Panc1 (cell line): ENCODE data around the gene AFF3. TPM values are rescaled to one million over a fixed set of nuclear protein-coding genes. Genes with fewer than 3 reads are reported as not detected.

Experiments
- ATAC-seq: fragments of 200-7000 bp; cut with Tn5 transposase; 2 replicates; pipeline ENCODE4 v1.9.1; 2020; ENCODE audit warnings: mild to moderate bottlenecking, moderate library complexity
- BruUV-seq: library from RNA; stranded (reverse); fragments of 400-500 nt; replicated peaks from 2 replicates; lab custom pipeline; 2021; lab: Mats Ljungman, UMichigan
- CTCF ChIA-PET: fragments of 300-600 bp; sonication (Branson Sonifier 250); formaldehyde crosslinking; loops from one replicate; lab custom pipeline; 2022; ENCODE audit warnings: antibody characterized with exemption; lab: Charles Lee
- POLR2A ChIA-PET: fragments of 300-600 bp; sonication (Branson Sonifier 250); formaldehyde crosslinking; loops from one replicate; lab custom pipeline; 2022; ENCODE audit warnings: antibody characterized with exemption; lab: Charles Lee
- DNase-seq: peaks from one replicate; pipeline ENCODE4 v3.0.0-alpha.2; 2010; ENCODE audit warnings: low read depth, low spot score
- H3K27ac ChIP-seq: 2 replicates; pipeline ENCODE4 v1.5.1; 2011; ENCODE audit warnings: mild to moderate bottlenecking, low read length, inconsistent platforms
- H3K27me3 ChIP-seq: fragments of 200-500 bp; sonication (Bioruptor generic); 2 replicates; pipeline ENCODE4 v1.6.0; 2014; ENCODE audit warnings: low read length, inconsistent platforms; ENCODE audit not compliant: control insufficient read depth, insufficient read depth
- H3K36me3 ChIP-seq: fragments of 200-500 bp; sonication (Bioruptor generic); 2 replicates; pipeline ENCODE4 v1.5.1; 2014; ENCODE audit warnings: inconsistent platforms, mild to moderate bottlenecking, low read length, moderate library complexity; ENCODE audit not compliant: control insufficient read depth, insufficient read depth
- H3K4me1 ChIP-seq: 2 replicates; pipeline ENCODE4 v1.5.1; 2011; ENCODE audit warnings: inconsistent platforms, mild to moderate bottlenecking, low read length, moderate library complexity; ENCODE audit not compliant: control insufficient read depth, insufficient read depth
- H3K4me3 ChIP-seq, 2 experiments: 2 replicates each; pipeline ENCODE4 v1.5.1; 2011 to 2012; ENCODE audit warnings: low read depth in 2 of 2, low read length in 2 of 2, mild to moderate bottlenecking in 2 of 2, inconsistent platforms in 1 of 2, moderate library complexity in 1 of 2
- H3K9me3 ChIP-seq: fragments of 200-500 bp; sonication (Bioruptor generic); 2 replicates; pipeline ENCODE4 v1.5.1; 2014; ENCODE audit warnings: low read depth, mild to moderate bottlenecking, inconsistent platforms, low read length, moderate library complexity; ENCODE audit not compliant: control insufficient read depth, insufficient read depth
- POLR2AphosphoS5 ChIP-seq: IDR thresholded peaks from 2 replicates; pipeline ENCODE4 v1.6.1; 2012; ENCODE audit warnings: mild to moderate bottlenecking, low read depth, low read length, moderate library complexity
- SIN3A ChIP-seq: IDR thresholded peaks from 2 replicates; pipeline ENCODE4 v1.6.1; 2012; ENCODE audit warnings: low read depth, mild to moderate bottlenecking, low read length, moderate library complexity, borderline replicate concordance; ENCODE audit not compliant: insufficient read depth
- TCF7L2 ChIP-seq: IDR thresholded peaks from 2 replicates; pipeline ENCODE4 v1.6.1; 2011; ENCODE audit warnings: mild to moderate bottlenecking, low read depth, low read length, inconsistent platforms
- in situ Hi-C: cut with HindIII; loops from 2 replicates; pipeline ENCODE4 v1.10.0; 2016; ENCODE audit warnings: low sequenced_read_pairs, low pct_unique_long_range_greater_than_20kb
- intact Hi-C: fragments of 100-400 bp; cut with micrococcal nuclease; formaldehyde crosslinking; loops from one replicate; pipeline ENCODE4 v1.10.0; 2022; ENCODE audit not compliant: unreplicated experiment
- total RNA-seq: library from RNA; stranded (reverse); gene quantifications from one replicate; pipeline ENCODE4 v1.2.1, GENCODE V29; 2021; ENCODE audit not compliant: unreplicated experiment
- TF ChIP-seq, protein P1 (sequence below), 2 experiments: IDR thresholded peaks; 2 replicates each; pipeline ENCODE4 v1.6.1; 2011 to 2012; ENCODE audit warnings: low read depth in 2 of 2, control low read depth in 1 of 2, low read length in 1 of 2, mild to moderate bottlenecking in 1 of 2, moderate library complexity in 1 of 2; ENCODE audit not compliant: insufficient read depth in 1 of 2
- TF ChIP-seq, protein P2 (sequence below): fragments of 450-650 bp; IDR thresholded peaks from 2 replicates; pipeline ENCODE4 v1.5.1; 2017; ENCODE audit warnings: mild to moderate bottlenecking

AFF3 gene
- total RNA-seq, 1 experiment from 2014 or later = 2.2 TPM

DNA sequence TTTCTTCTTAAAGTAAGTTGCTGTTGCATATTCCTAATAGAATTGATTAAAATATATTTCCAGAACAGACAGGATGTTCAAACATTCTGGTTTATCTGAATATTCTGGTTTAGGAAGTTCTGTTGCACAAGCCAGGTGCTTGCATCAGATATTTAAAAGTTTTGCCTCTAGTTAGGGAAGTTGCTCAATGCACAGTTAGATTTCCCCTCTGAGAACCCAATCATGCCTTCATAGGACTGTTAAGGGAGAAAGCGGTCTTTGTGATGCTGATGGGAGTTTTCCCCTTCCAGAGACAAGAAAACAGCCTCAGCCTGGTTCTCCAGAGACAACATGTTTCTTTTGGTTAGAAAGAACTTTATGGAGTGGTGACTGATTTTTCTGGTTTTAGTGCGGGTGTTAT is 587.0 kb downstream of the AFF3 start:
- no peak for ATAC-seq
- TF ChIP-seq POLR2AphosphoS5 = no peak
- TF ChIP-seq, protein P1, sequence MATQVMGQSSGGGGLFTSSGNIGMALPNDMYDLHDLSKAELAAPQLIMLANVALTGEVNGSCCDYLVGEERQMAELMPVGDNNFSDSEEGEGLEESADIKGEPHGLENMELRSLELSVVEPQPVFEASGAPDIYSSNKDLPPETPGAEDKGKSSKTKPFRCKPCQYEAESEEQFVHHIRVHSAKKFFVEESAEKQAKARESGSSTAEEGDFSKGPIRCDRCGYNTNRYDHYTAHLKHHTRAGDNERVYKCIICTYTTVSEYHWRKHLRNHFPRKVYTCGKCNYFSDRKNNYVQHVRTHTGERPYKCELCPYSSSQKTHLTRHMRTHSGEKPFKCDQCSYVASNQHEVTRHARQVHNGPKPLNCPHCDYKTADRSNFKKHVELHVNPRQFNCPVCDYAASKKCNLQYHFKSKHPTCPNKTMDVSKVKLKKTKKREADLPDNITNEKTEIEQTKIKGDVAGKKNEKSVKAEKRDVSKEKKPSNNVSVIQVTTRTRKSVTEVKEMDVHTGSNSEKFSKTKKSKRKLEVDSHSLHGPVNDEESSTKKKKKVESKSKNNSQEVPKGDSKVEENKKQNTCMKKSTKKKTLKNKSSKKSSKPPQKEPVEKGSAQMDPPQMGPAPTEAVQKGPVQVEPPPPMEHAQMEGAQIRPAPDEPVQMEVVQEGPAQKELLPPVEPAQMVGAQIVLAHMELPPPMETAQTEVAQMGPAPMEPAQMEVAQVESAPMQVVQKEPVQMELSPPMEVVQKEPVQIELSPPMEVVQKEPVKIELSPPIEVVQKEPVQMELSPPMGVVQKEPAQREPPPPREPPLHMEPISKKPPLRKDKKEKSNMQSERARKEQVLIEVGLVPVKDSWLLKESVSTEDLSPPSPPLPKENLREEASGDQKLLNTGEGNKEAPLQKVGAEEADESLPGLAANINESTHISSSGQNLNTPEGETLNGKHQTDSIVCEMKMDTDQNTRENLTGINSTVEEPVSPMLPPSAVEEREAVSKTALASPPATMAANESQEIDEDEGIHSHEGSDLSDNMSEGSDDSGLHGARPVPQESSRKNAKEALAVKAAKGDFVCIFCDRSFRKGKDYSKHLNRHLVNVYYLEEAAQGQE (IDR thresholded peaks at IDR 0.05; ENCODE audit: insufficient read depth in 1 of 2, low read depth in 2 of 2, low read length in 1 of 2) = no peak
- no peak for TF ChIP-seq TCF7L2
- TF ChIP-seq, protein P2, sequence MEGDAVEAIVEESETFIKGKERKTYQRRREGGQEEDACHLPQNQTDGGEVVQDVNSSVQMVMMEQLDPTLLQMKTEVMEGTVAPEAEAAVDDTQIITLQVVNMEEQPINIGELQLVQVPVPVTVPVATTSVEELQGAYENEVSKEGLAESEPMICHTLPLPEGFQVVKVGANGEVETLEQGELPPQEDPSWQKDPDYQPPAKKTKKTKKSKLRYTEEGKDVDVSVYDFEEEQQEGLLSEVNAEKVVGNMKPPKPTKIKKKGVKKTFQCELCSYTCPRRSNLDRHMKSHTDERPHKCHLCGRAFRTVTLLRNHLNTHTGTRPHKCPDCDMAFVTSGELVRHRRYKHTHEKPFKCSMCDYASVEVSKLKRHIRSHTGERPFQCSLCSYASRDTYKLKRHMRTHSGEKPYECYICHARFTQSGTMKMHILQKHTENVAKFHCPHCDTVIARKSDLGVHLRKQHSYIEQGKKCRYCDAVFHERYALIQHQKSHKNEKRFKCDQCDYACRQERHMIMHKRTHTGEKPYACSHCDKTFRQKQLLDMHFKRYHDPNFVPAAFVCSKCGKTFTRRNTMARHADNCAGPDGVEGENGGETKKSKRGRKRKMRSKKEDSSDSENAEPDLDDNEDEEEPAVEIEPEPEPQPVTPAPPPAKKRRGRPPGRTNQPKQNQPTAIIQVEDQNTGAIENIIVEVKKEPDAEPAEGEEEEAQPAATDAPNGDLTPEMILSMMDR = no peak
- no peak for TF ChIP-seq SIN3A
- Histone ChIP-seq H3K4me3 (no peak overlapping the region), H3K9me3 (no peaks in the 10 kb centered on the region), H3K4me1 (no peaks in the 10 kb centered on the region), H3K27ac (no peak overlapping the region), H3K36me3 (no peaks in the 10 kb centered on the region), H3K27me3 (peaks cover 11% of the 10 kb centered on the region)
- no peak for DNase-seq
- BruUV-seq = no TSS peak
- intact Hi-C loops = loop anchor here (5.0 kb wide), 2 partner anchors 62 to 707 kb away; no protein-coding TSS in a partner anchor
- ChIA-PET CTCF (no interaction called here), POLR2A (no interaction called here)
- in situ Hi-C loops = no loop called here

DNA sequence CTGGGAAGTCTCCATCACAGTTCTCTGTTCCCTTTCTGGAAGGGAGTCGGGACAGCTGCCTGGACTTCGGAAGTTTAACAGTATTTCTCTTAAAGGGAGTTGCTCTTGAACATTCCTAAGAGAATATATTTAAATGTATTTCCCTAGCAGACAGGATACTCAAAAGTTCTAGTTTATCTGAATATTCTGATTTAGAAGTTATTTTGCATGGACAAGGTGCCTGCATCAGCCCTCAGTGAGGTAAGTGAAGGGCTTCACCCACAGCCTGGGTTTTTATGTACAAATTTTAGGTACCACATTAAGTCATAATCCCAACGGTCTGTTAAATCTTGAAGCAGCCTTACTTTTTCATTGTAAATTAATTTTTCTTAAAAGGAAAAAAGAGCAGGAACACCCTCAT is 587.5 kb downstream of the AFF3 start:
- H3K4me1 ChIP-seq = no peaks in the 10 kb centered on the region
- no peak overlapping the region for H3K4me3 ChIP-seq
- DNase-seq = no peak
- no peak overlapping the region for H3K27ac ChIP-seq
- BruUV-seq = no TSS peak
- intact Hi-C loops (loop anchor here (5.0 kb wide), 2 partner anchors 62 to 707 kb away; no protein-coding TSS in a partner anchor), in situ Hi-C loops (no loop called here)
- H3K9me3 ChIP-seq = no peaks in the 10 kb centered on the region
- CTCF ChIA-PET = no interaction called here
- POLR2A ChIA-PET = no interaction called here
- no peak for ATAC-seq
- H3K27me3 ChIP-seq = peaks cover 10% of the 10 kb centered on the region
- TF ChIP-seq, protein P2 = no peak
- TF ChIP-seq, protein P1 (IDR thresholded peaks at IDR 0.05; ENCODE audit: insufficient read depth in 1 of 2, low read depth in 2 of 2, low read length in 1 of 2) = no peak
- TF ChIP-seq SIN3A (no peak), TCF7L2 (no peak), POLR2AphosphoS5 (no peak)
- H3K36me3 ChIP-seq = no peaks in the 10 kb centered on the region
